Hematopoietic multipotent progenitor cell treated with erythropoietin and hydrocortisone succinate and interleukin-3 and kit ligand, for 17 days (in vitro differentiated cells): ENCODE measurements around the gene HIGD1B.
"Not testable (repeated sequence)": the region's sequence is repeated elsewhere in the genome, so short reads cannot be mapped to it uniquely, and the experiment has no call there.

Experiments used
- DNase-seq: peaks from one replicate; pipeline ENCODE4 v3.0.0-alpha.2; 2015; ENCODE audit warnings: low spot score

The HIGD1B gene

GRCh38 chr17:44847586-44847985, at the start of gene HIGD1B:
Gene HIGD1B, plus strand, starts transcription at chr17:44847883. Its CDS starts 270 bp downstream, at chr17:44848153.
- no peak for DNase-seq

- no peak for DNase-seq
These were observed 49.3 kb upstream of the HIGD1B start for GRCh38 chr17:44798356-44798755.

GRCh38 chr17:44801880-44802279, 45.8 kb upstream of the HIGD1B start:
- DNase-seq: no peak

- DNase-seq: no peak
These were observed 43.2 kb upstream of the HIGD1B start for GRCh38 chr17:44804302-44805089.

- no peak for DNase-seq
These were observed 40.4 kb upstream of the HIGD1B start for GRCh38 chr17:44807093-44807816.

- no peak for DNase-seq
These were observed 39.9 kb upstream of the HIGD1B start for GRCh38 chr17:44807817-44808155.

- no peak for DNase-seq
These were observed 39.5 kb upstream of the HIGD1B start for GRCh38 chr17:44808156-44808555.

GRCh38 chr17:44808656-44809388, 38.9 kb upstream of the HIGD1B start:
- not testable (repeated sequence) for DNase-seq

GRCh38 chr17:44812263-44812662, 35.4 kb upstream of the HIGD1B start:
- DNase-seq: no peak

- not testable (repeated sequence) for DNase-seq
These were observed 29.2 kb upstream of the HIGD1B start for GRCh38 chr17:44818508-44818907.

GRCh38 chr17:44820631-44821212, 27.0 kb upstream of the HIGD1B start:
- DNase-seq: no peak

GRCh38 chr17:44825236-44825635, 22.4 kb upstream of the HIGD1B start:
- DNase-seq: not testable (repeated sequence)

GRCh38 chr17:44826123-44826790, 21.4 kb upstream of the HIGD1B start:
- no peak for DNase-seq

- DNase-seq: no peak
These were observed 19.8 kb upstream of the HIGD1B start for GRCh38 chr17:44827863-44828262.

GRCh38 chr17:44828919-44829522, 18.7 kb upstream of the HIGD1B start:
- DNase-seq: no peak

GRCh38 chr17:44829523-44830358, 17.9 kb upstream of the HIGD1B start, which contains the start of gene GJC1:
Gene GJC1, minus strand, starts transcription at chr17:44830287. Its CDS starts 24,470 bp downstream, at chr17:44805817.
- no peak for DNase-seq

- DNase-seq: no peak
These were observed 17.1 kb upstream of the HIGD1B start for GRCh38 chr17:44830359-44831288.

- no peak for DNase-seq
These were observed 16.3 kb upstream of the HIGD1B start for GRCh38 chr17:44831371-44831770.

- DNase-seq: no peak
These were observed 14.9 kb upstream of the HIGD1B start for GRCh38 chr17:44832805-44833204.
